Retinal pigment epithelial cell (primary cell): ENCODE results near the gene MSH4.
"Not testable (repeated sequence)": the region's sequence is repeated elsewhere in the genome, so short reads cannot be mapped to it uniquely, and the experiment has no call there.

Experiments
- DNase-seq: peaks from one replicate; pipeline ENCODE4 v3.0.0-alpha.2; 2010; ENCODE audit warnings: low read depth
- H3K4me3 ChIP-seq: 2 replicates; pipeline ENCODE4 v1.5.1; 2011; ENCODE audit warnings: mild to moderate bottlenecking, low read length, control low read depth, moderate library complexity
- TF ChIP-seq, protein P1 (sequence below): conservative IDR thresholded peaks from 2 replicates; pipeline ENCODE4 v1.5.1; 2011; ENCODE audit warnings: low read depth, low read length, control low read depth, inconsistent platforms

The MSH4 gene

DNA sequence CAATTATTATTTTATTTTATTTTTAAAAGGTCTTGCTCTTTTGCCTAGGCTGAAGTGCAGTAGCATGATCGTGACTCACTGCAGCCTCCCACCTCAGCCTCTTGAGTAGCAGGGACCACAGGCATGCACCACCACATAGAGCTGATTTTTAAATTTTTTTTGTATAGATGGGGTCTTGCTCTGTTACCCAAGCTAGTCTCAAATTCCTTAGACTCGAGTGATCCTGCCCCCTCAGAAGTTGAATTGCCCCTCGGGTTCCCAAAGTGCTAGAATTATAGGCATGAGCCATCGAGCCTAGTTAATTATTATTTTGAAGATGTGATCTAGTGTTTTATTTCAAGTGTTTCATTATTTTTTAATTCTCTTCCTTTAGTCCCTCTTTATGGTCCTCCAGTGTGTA, 12.2 kb downstream of the MSH4 start:
- DNase-seq = no peak

DNA sequence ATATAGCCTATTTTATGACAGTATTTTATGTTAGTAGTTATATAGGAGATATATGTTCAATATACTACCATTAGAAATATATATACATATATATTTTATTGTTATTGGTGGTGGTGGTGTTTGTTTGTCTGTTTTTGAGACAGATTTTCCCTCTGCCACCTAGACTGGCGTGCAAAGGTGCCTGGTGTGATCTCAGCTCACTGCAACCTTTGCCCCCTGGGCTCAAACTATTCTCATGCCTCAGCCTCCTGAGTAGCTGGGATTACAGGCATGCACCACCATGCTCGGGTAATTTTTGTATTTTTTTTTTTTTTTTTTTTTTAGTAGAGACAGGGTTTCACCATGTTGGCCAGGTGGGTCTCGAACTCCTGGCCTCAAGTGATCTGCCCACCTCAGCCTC, 13.4 kb downstream of the MSH4 start:
- not testable (repeated sequence) for DNase-seq, H3K4me3 ChIP-seq

More for the DNA sequence above, 12.2 kb downstream of the MSH4 start:
- TF ChIP-seq, protein P1, sequence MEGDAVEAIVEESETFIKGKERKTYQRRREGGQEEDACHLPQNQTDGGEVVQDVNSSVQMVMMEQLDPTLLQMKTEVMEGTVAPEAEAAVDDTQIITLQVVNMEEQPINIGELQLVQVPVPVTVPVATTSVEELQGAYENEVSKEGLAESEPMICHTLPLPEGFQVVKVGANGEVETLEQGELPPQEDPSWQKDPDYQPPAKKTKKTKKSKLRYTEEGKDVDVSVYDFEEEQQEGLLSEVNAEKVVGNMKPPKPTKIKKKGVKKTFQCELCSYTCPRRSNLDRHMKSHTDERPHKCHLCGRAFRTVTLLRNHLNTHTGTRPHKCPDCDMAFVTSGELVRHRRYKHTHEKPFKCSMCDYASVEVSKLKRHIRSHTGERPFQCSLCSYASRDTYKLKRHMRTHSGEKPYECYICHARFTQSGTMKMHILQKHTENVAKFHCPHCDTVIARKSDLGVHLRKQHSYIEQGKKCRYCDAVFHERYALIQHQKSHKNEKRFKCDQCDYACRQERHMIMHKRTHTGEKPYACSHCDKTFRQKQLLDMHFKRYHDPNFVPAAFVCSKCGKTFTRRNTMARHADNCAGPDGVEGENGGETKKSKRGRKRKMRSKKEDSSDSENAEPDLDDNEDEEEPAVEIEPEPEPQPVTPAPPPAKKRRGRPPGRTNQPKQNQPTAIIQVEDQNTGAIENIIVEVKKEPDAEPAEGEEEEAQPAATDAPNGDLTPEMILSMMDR = no peak
- no peak overlapping the region for H3K4me3 ChIP-seq

DNA sequence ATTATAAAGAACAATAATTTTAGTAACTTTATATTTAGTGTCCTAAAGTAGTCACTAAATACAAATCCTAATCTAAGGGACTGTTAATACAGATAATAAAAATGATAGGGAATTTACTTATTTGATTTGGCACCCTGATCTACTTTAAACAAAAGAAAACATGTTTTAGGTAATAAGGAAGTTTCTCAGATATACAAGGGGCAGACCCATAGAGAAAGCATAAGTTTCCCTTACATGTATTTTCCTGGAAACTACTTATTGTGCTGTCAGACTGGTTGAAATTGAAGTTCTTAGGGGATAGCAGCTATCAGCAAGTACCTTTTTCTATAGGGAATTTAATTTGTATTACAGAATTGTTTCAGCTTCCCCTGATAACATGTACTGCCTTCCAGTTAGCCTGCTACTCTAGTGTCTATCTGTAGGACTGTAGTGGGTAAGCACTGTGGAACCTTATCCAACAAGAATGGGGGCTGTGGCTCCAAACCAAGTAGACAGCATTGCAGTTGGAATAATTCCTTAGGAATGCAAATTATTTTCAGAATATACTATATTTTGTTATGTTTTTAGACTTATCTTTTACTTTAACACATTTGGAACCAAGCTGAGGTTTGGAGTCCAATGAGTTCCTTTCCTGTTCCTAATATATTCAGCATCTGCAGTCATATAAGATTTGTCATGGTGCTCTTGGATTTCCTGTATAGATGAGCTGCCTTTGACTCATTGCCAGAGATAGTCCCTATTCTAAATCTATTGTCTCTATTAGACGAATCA, 14.7 kb downstream of the MSH4 start:
- TF ChIP-seq, protein P1 = no peak
- H3K4me3 ChIP-seq = no peak overlapping the region
- no peak for DNase-seq

DNA sequence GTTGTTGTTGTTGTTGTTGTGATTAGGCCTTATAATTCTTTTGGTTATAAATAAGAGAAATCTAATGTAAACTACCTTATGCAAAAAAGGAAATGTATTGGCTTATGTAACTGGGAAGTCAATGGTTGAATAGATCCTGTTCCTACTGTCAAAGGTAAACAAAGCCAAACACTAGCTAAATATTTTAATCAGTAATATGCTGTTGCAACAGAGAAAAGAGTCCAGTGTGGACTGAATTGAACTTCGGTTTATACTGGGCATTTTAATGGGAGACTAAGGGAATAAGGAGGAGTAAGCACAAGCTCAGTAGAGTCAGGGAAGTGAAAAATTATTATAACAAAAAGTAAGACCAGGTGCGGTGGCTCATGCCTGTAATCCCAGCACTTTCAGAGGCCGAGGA, 15.4 kb downstream of the MSH4 start:
- no peak for DNase-seq
- H3K4me3 ChIP-seq = no peak overlapping the region
- TF ChIP-seq, protein P1 = no peak

DNA sequence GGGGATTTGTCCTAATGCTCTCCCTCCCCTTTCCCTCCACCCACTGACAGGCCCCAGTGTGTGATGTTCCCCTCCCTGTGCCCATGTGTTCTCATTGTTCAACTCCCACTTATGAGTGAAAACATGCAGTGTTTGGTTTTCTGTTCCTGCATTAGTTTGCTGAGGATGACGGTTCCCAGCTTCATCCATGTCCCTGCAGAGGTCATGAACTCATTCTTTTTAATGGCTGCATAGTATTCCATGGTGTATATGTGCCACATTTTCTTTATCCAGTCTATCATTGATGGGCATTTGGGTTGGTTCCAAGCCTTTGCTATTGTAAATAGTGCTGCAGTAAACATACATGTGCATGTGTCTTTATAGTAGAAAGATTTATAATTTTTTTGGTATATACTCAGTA, 26.9 kb downstream of the MSH4 start:
- DNase-seq, H3K4me3 ChIP-seq: not testable (repeated sequence)

DNA sequence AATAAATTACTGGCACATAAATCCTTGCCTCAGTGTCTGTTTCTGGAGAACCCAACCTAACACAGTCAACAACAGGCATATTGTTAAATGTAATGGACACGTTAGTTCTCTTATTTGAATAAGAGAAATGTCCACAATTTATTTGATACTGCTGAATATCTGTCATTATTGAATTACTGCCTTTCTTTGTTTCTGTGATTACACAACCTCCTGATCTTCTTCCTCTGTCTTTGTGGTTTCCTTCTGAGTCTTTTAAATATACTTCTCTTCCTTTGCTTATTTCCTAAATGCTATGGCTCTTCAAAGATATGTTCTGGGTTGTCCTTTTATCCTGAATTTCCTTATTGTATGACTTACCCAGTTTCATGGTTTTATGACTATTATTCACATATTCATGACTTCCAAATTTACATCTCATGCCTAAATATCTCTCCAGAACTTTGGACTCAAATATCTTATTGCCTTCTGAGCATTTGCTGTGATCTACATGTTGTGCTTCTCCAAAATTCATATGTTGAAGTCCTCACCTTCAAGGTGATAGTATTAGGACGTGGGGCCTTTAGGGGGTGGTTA, 39.9 kb downstream of the MSH4 start:
- H3K4me3 ChIP-seq = no peak overlapping the region
- TF ChIP-seq, protein P1 = no peak
- DNase-seq = no peak

DNA sequence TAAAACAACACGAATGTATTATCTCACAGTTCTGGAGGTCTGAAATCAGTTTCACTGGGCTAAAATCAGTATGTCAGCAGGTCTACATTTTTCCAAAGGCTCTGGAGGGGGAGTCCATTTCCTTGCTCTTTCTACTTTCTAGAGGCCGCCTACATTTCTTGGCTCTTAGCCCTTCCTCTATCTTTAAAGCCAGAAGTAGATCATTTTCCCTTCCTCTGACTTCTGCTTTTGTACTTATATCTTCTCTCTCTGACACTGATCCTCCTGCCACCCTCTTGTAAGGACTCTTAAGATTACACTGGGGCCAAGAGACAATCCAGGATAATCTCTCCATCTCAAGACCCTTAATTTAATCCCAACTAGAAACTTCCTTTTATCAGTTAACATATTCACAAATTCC, 41.4 kb downstream of the MSH4 start:
- TF ChIP-seq, protein P1 = no peak
- H3K4me3 ChIP-seq = no peak overlapping the region
- DNase-seq = no peak

DNA sequence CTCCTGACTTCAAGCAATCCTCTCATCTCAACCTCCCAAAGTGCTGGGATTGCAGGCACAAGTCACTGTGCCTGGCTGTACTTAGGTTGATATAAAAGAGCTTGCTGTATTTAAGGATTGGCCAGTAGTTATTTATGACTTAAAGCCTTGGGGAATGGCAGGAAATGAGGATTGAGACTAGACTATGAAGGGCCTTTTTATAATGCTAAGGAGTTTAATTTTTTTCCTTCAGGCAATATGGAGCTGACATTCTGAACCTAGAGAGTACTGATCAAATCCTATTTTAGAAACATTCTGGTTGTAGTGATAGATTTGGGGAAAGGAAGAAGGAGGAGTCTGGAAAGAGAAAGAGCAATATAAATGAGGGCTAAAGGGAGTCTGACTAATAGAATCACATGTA, 44.7 kb downstream of the MSH4 start:
- DNase-seq = no peak

More for the DNA sequence above, 44.7 kb downstream of the MSH4 start:
- TF ChIP-seq, protein P1 = no peak
- H3K4me3 ChIP-seq = no peak overlapping the region
